Heart left ventricle (tissue), 13 donors: ENCODE measurements around the gene IL4R.

Experiments
- CTCF ChIP-seq, 12 donors: fragments of 200-600 bp; sonication (generic) in 4 of 12; IDR thresholded peaks; one replicate each; pipeline versions ENCODE4 v1.5.0 to v1.8.0; 2018 to 2022; ENCODE audit warnings: antibody characterized with exemption in 12 of 12, mild to moderate bottlenecking in 5 of 12
- POLR2A ChIP-seq, 2 donors: fragments of 450-650 bp; IDR thresholded peaks; one replicate each; pipeline ENCODE4 v1.6.1; 2017; ENCODE audit warnings: antibody characterized with exemption in 2 of 2, mild to moderate bottlenecking in 2 of 2, moderate library complexity in 2 of 2
- donor health status: ischemic (EF 13 %, LVEDD 7.1; RV severe dilation, severe dysfunction).
- donor health status: DM: no; HTN: yes; CAD: no.
- donor health status: DM: no; HTN: no; CAD: no.
- donor health status: ischemic (EF 25% LVEDD 6.9; RV normal size, moderate dysfunction).
- donor health status: ischemic (EF 25% LVEDD 5.7; RV mildly dilated, moderate dysfunction).
- donor health status: ischemic (EF 35%, LVEDD 5.7; RV mildly dilated, moderate dysfunction).
- donor health status: nonischemic (EF 11% LVEDD 7.7; RV severe dilation, severe dysfunction).
- donor health status: DM: yes; HTN: yes; CAD: no.
- donor health status: PGD.
- donor health status: ischemic (EF 29% LVEDD 5.4; RV normal size, mild dysfunction).
- donor health status: nonischemic (EF 23%, LVEDD 6.1; RV moderate dilation, normal function).

DNA sequence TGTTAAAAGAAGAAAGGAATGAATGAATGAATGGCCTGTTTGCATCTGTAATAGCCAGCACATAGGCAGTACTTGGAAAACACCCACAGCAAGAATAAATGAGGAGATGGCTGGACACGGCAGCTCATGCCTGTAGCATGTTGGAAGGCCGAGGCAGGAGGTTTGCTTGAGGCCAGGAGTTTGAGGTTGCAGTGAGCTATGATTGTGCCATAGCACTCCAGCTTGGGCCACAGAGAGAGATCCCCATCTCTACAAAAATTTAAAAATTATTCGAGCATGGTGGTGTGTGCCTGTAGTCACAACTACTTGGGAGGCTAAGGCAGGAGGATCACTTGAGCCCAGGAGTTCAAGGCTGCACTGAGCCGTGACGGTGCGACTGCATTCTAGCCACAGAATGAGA lies 12.5 kb downstream of the IL4R start:
- TF ChIP-seq POLR2A (IDR thresholded peaks at IDR 0.05), result no peak
- TF ChIP-seq CTCF (IDR thresholded peaks at IDR 0.05), result no peak
